ENCODE data around the gene OSBPL2. TPM values are rescaled to one million over a fixed set of nuclear protein-coding genes. Genes with fewer than 3 reads are reported as not detected.

The OSBPL2 gene
- total RNA-seq, 1 experiment from 2014 or later, result 44.9 TPM

DNA sequence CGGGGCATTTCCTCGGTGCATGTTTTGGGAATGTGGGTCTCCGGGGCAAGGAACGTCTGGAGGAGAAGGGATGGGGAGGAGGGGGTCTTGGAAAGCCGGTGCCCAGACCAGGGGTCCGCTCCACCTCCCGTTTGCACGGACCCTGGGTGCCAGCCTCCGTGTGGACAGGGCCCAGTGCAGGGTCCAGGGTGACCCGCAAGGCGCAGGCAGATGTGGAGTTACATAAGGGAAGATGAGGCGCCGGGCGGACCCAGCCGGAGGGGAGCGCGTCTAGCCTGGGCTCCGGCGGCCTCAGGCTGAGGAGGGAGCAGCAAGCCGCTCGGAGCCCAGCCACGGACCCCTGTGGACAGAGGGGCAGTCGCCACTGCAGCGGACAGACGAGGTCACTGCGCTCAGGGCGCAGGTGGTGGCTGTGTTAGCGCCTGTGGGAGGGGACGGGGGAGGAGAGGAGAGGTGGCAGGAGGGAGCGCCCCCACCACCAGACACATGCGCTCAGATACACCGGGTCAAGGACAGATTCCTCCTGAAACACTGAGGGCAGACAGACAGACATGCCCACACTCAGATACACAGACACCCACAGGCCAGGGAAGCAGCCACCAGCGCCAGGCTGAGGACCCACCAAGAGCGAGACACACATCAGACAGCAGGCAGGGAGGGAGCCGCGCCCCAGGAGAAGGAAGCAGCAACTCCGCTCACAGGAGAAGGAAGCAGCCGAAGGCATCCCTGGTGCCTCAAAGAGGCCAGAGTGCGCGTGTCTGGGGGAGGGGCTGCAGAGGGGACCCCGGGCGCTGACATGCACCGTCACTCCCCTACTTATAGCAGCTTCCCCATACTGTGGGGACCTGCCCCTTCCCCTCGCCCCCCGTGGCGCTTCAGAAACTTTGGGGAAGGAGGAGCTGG, 17.4 kb upstream of the OSBPL2 start:
- DNase-seq (ENCODE audit: low spot score), result no peak

DNA sequence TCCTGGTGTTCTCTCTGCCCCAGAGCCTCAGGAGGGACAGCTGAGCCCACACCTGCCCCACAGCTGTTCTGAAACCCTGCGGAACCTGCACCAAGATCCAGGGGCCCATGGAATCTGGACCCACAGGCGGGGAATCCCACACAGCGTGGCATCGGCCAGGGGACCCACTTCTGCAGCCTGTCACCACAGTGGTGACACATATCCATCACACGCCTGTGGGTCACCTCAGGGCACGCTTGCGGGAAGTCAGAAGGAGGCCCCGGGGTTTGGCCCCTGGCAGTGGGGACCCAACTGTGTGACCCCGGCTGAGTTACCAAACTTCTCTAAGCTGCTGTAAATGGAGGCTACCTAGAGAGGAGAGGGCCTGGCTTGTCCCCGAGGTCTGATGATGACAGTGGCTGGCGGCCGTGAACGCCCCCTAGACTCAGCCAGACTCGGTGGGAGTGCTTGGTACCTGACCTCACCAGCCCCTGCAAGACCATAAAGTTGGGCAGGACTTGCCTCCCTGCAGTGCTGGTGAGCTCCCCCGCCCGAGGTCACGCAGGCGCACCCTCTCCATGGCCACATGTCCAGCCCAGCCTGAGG, 16.0 kb upstream of the OSBPL2 start:
- no peak for DNase-seq (ENCODE audit: low spot score)

DNA sequence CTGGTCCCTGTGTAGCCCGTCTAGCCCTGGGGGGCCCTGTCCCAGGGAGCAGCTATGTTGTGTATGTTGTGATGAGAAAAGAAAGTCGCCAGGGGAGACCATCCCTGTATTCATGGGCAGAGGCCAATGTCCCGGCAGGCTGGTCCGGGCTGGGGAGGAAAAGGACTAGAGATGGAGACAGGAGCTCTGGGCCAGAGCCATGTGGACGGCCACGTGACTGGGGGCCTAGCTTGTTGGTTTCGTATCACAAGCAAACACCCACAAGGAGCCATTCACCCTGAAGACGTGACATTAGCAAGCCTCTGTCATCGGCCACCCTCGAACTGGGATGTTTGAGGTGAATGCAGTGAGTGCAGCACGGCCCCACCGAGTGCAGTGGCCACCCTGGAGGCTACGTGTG, 15.3 kb upstream of the OSBPL2 start:
- DNase-seq (ENCODE audit: low spot score), result no peak

DNA sequence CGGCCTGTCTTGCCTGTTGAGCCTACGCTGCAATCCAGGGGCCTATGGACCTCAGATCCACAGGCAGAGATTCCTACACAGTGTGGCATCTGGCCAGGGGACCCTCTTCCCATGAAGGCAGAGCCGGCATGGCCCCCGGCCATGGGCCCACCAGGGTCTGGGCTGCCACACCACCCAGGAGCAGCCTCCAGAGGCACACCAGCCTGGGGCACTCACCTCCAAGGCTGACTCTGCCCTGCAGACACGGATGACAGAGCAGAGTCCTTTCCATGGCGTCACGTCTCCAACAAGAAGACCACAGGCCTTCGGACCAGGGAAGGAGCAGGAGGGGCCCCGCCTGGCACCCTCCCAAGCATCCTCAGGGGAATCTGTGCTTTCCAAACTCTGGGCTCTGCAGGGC, 14.8 kb upstream of the OSBPL2 start:
- DNase-seq (ENCODE audit: low spot score), result no peak

DNA sequence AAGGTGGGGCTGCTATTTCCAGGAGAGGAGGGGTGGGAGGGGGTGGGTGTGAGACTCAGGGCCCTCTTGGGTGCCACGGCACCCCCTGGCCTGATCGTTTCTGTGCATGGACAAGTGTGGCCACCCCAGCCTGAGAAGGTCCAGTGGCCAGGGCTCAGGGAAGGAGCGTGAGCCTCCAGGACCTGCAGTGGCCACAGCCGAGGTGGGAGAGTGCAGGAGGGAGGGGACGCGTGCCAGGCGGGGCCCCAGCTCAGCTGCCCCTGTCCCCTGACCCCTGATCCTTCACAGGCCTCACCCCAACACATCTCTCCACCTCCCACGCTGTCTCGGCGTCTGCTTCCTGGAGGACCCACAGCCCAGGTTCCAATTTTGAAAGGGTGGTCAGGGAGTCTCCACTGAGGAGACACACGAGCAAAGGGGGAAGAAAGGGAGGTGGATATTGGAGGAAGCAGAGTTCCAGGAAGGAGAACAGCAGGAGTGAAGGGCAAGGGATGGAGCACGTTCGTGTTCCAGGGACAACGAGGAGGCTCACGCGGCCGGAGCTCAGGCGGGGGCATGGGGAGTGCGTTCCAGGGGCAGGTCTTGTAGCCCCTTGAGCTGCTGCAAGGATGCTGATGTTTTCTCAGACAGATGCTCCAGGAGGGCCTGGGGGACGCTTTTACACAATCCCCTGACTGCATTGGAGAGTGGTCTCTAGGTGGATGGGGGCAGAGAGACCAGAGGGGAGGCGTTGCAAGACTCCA, 14.0 kb upstream of the OSBPL2 start:
- DNase-seq (ENCODE audit: low spot score), result no peak

DNA sequence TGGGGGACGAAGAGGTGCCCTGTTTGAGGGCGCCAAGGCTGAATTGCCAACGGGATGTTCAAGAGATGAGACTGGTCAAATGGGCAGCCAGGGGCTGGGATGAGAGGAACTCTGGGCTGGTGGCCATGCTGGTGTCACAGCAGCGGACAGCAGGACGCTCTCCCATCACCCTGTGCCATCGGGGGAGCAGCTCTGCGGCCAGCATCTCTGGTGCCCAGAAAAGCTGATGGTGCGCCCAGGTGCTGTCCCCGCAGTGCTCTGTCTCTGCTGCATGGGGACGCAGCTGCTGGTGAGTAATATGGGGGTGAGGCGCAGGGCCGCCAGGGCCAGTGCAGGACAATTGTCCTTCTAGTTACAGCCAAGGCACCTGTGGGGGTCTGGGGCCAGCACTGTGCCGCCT, 13.3 kb upstream of the OSBPL2 start:
- no peak for DNase-seq (ENCODE audit: low spot score)

DNA sequence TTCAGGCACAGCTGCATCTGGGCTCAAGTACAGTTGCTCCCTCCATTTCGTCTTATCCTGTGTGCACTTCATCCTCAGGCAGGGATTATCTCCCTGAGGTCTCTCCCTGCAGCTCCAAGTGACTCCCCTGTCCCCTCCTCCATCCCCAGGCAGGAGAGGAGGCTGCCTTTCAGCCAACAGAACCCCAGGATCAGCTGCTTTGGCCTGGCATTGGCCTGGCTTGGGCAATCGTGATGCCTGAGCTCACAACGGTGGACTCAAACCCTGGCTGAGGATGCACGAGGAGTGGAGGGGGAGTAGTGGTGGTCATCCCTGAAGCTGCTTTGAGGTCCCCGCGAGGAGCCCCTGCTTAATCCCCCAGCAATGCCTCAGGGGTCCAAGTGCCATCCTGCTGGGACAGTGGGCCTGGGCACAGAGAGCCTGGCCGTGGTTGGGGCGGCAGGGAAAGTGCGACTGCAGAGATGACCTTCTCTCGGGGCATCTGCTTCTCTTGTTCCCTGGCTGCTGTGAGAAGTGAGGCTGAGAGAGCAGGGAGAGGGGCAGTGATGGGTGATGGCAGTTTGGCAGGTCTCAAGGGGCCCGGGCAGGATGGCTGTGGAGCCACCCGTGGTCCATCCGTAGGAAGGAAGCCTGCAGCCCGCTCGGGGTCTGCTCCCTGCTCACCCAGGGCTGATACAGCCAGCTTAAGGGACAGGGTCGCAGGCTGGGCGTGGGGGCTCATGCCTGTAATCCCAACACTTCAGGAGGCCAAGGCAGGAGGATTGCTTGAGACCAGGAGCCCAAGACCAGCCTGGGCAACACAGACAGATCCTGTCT, 12.3 kb upstream of the OSBPL2 start:
- DNase-seq (ENCODE audit: low spot score), result no peak

DNA sequence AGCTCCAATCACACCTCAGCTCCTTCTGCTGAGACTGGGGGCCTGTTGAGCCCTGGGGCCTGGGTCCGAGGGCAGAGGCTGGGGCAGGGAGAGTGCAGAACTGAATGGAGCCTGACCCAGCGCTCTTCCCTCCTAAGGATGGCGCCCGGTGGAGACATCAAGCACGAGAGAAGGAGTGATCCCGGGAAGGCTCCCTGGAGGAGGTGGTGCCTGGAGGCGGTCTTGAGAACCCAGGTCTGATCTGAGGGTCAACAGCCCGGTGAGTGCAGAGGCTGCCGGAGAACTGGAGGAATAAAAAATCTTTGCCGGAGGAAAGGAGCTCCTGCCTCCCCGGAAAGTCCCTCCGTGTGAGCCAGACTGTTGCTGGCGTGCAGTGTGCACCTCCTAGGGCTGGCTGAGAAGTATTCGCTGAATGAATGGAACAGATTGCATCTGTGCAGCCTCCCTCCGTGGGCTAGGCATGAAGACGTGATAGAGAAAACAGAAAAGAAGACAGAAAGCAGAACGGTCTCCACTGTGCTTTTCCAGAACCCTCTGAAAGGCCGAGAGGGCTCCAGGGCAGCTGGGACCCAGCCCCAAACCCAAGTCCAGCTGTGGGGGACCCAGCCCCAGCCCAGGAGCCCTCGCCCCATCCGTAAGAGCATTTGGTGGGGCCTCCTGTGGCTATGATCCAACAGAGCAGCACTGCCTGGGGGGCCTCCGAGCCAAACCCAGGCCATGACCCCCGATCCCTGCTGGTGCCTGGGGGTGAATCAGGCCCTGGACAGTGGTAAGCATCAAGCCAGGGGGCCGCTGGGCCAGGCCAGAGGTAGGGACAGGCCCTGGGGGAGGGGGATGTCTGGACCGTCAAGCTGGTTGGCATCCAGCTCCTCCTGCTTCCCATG, 11.4 kb upstream of the OSBPL2 start:
- DNase-seq (ENCODE audit: low spot score), result no peak

DNA sequence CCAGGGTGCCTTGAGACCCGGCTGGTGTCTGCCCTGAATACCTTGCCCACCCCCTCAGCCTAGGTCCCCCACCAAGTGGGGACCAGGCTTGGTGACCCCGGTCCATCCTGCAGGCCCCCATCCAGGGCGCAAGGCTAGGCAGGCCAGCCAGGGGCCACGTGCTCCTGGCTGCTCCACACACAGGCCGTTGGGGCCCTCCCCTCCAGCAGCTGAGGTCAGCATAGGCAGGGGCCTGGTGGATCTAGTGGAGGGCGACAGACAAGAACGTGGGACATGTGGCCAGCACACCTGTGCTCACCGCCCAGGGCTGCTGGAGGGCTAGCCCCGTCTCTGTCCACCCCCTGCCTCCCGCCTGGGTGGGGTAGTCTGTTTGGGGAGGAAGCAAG, 10.7 kb upstream of the OSBPL2 start:
- no peak for DNase-seq (ENCODE audit: low spot score)

DNA sequence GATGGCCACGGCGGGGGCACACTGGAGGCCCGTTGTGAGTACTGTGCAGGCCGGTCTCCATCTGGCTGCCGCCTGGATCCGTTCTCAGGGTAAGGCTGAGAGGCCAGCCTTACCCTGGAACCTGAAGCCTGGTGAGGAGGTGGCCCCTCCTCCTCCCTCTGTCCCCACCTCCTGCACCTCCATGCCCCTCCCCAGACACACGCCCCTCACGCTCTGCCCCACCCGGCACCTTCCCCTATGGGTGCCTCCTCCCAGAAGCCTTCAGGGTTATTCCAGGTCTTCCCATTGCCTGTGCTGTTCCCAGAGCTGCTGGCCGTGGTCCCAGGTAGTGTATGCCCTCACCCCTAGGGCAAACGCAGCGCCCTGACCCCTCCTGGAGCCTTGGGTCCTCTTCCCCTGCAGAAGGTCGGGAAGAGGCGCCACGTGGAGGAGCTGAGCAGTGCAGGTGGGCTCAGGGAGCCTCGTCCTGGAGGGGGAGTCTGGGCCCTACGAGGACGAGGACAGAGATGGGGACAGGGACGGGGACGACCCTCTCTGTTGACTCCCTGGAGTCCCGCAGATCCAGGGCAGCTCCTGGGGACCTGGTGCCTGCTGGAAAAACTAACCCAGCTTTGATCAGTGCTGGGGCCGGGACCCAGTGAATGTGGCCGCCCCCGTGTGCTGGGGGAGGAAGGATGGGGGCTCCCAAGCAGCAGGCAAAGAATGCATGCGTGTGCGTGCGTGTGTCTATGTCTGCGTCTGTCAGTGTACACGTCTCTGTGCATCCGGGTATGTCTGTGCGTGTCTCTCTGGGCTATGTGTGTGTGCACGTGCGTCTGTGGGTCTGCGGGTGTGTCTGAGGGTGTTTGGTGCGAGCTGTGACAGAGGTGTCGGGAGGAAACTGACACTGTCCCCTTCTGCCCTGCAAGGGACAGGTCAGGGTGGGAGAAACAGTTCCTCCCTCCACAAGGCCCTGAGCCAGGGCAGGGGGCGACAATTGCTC, 10.1 kb upstream of the OSBPL2 start:
- peak; percentile 30 for DNase-seq (ENCODE audit: low spot score)

DNA sequence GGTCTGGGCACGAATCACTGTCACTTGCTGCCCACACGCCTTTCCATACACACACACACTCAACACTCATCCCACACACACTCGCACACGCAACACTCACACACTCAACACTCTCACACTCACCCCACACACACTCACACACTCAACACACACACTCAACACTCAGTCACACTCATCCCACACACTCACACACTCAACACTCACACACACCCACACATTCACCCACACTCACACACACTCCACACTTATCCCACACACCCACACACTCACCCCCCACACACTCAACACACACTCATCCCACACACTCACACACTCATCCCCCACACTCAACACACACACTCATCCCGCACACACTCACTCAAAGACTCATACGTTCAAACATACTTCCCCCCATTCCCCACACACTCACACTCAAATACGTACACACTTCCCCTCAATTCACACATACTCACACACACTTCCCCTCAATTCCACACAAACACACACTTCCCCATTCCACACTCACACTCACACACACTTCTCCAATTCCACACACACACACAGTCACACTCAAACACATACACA, 9.3 kb upstream of the OSBPL2 start:
- DNase-seq (ENCODE audit: low spot score), result no peak

DNA sequence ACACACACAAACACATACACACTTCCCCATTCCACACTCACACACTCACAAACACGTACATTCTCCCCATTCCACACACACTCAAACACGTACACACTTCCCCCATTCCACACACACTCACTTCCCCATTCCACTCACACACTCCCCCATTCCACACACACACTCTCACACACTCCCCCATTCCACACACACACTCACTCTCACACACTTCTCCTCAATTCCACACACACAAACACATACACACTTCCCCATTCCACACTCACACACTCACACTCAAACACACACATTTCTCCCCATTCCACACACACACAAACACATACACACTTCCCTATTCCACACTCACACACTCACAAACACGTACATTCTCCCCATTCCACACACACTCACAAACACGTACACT, 8.7 kb upstream of the OSBPL2 start:
- no peak for DNase-seq (ENCODE audit: low spot score)

DNA sequence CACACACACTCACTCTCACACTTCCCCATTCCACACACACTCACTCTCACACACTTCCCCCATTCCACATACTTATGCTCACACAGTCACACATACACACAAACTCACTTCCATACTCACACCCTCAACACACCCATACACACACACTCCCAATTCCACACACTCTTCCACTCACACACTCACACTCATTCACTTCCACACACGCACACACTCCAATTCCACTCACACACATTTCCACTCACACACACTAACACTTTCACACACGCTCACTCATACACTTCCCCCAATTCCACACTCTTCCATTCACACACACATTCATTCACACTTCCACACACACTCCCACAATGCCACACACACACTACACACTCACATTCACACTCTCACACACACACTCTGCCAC, 8.0 kb upstream of the OSBPL2 start:
- DNase-seq (ENCODE audit: low spot score), result no peak

DNA sequence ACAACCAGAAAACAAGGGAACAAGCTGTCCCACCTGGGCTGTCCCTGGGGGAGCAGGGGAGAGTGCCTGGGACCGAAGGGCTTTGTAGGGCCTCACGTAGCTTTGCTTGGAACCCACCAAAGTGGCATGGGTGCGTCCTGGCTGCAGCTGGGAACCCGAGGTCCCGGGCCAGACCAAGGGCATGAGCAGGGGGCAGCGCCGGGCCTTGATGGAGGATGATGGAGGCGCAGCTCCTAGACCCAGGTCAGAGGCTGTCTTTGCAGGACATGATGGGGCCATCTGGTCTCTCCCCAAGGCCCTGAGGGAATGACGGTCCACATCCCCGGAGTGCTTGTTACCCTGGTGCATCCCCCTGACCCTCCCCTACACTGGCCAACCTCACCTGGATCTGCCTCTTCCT, 7.6 kb upstream of the OSBPL2 start:
- DNase-seq (ENCODE audit: low spot score), result no peak

DNA sequence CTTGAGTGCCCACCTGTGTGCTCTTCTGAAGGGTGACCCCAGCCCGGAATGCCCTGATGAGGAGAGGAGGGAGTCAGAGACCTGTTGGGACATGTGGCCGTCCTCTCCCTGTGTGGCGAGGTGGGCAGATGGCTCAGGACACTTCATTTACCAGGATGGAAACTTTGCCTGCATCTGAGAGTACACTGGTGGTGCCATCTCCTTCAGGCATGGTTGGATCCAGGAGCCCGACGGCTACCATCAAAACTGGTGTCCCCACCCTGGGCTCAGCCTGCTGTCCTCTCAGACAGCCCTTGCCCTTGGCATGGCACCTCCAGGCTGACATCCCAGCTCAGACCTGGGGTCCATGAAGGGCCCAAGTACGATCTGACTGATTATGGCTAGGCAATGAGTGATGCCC, 7.0 kb upstream of the OSBPL2 start:
- no peak for DNase-seq (ENCODE audit: low spot score)

DNA sequence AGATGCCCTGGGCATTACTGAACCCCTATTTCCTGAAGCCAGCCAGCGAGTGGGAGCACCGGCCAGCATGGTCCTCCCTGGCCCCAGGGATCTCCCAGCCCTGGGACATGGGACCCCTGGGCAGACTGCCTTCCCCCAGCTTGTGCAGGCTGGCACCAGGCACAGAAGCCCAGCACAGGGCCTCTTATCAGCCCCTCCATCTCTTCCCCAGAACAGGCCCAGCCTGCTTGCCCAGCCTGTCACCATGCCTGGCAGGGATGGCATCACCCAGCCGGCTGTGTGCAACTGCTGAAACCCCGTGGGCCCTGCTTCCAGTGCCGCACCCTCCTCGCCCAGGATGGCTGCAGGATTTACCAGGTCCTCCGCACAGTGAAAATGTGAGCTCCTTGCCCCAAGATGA, 6.1 kb upstream of the OSBPL2 start:
- DNase-seq (ENCODE audit: low spot score), result peak; percentile 47

DNA sequence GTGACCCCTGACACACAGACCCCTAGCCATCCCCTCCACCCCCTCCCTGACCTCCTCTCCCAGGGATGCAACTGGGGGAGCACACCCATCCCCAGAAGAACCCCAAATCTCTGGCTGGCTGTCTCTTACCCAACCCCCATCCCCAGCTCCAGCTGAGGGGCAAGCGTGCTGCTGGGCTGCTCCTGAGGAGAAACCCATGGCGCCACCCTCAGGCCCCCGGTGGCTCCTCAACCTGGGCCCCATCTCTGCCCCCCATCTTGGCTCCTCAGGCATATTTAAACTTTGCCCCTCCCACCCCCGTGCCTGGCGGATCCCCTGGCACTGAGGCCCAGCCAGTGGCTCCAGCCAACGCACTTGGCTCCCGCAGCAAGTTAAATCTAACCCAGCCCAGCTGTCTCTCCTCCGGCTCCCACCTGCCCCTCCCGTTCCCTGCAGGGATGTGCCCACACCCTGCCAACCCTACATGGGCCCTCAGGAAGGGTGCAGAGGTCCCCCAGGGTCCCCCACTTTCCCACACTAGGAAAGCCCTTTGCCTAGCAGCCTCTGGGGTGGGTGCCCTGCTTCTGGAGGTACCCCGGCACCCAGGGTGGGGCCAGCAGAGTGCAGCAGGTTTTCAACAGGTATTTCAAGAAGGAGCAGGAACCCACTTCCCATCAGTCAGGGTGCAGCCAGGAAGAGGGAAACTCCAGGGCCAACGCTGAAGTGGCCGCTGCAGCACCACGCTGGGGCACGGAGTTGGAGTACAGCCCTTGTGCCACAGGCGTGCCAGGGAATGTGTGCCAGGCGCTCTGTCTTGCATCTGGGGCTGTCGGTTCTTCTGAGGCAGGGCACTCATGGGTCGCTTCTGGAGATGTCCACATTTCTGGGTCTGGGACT, 5.3 kb upstream of the OSBPL2 start:
- no peak for DNase-seq (ENCODE audit: low spot score)

DNA sequence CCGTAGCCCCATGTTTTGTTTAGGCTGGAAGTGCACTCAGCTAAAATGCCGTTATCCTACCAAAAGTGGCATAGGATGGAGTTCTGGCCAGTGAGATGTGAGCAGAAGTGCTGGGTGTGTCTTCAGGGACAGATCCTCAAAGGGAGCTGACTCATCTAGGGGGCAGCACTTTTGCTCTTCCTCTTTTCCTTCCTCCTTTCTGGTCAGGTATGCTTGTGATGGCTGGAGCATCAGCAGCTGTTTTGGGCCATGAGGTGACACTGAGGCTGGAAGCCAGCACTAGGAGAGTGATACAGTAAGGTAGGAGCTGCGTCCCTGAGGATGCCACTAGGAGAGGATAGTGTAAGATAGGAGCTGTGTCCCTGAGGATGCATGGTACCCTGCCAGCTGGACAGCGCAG, 4.6 kb upstream of the OSBPL2 start:
- DNase-seq (ENCODE audit: low spot score), result no peak
